Bladder microvascular endothelial cell (primary cell): Measurements from ENCODE around the gene OTC. TPM values are rescaled to one million over a fixed set of nuclear protein-coding genes. Genes with fewer than 3 reads are reported as not detected.

Experiments
- total RNA-seq: library from RNA; depleted of rRNA; stranded (reverse); fragments of >200 nt; gene quantifications from 2 replicates; pipeline ENCODE4 v1.2.3, GENCODE V29; 2014

OTC gene
- 0.69 TPM in 1 of 2 replicates, not detected in the other for total RNA-seq

DNA sequence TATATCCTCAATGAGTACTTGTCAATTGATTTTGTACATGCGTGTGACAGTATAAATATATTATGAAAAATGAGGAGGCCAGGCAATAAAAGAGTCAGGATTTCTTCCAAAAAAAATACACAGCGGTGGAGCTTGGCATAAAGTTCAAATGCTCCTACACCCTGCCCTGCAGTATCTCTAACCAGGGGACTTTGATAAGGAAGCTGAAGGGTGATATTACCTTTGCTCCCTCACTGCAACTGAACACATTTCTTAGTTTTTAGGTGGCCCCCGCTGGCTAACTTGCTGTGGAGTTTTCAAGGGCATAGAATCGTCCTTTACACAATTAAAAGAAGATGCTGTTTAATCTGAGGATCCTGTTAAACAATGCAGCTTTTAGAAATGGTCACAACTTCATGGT lies at the start of gene OTC:
OTC (plus strand) TSS at position 243 of the 400 bp plus-strand sequence; CDS start at position 336, 93 bp downstream.

DNA sequence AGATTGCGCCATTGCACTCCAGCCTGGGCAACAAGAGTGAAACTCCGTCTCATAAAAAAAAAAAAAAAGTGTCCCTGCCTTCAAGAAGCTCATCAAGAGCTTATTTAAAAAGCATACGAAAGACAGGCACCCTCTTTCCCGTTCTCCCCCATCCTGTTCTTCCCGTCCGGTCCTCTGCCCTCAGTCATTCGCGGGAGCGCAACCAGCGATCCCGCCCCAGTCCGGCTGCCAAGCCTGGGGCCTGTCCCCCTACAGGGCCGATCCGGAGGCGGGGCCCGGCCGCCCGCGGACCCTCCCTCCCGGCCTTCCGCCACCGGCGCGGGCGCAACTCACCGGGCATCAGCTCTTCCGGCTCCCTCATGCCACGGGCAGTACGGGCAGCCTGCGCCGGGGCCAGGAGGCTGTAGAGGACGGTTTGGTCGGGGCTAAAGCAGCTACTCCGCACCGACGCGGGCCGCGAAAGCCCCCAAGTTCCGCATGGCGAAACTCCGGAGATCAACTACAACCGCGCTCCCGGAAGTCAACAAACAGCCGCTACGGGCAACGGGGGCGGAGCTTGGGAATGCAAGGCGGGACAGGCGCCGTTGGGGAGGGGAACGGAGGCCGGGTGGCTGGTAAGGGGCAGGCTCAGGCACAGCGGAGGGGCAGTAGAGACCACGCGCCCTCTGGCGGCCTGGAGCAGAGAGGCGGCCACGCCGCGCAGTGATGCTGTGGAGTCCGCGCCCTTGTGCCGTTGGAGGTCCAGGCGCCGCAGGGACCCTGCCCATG lies 25.2 kb upstream of the OTC start, which contains the start of gene RPGR:
RPGR (minus strand) TSS at position 503 of the 768 bp plus-strand sequence; CDS start at position 361, 142 bp downstream.

Other genes with a start within 250 kb of the OTC start
- gene SRPX, start 131.7 kb upstream of the OTC start, total RNA-seq = 64.1 and 74.6 TPM in 2 replicates
- gene RPGR, start 25.1 kb upstream of the OTC start, total RNA-seq = 31.6 and 34.3 TPM in 2 replicates
- gene TSPAN7, start 208.9 kb downstream of the OTC start, total RNA-seq = 6.6 and 9.6 TPM in 2 replicates